Stimulated activated CD4-positive, alpha-beta T cell treated with anti-CD3 and anti-CD28 coated beads, Interleukin-2, amount 100 ng/mL, for 48 hours (primary cell): Measurements from ENCODE around the gene PLA2G7.

Experiments
- DNase-seq, 2 donors: peaks; one replicate each; pipeline ENCODE4 v3.0.0-alpha.2; 2020

Gene PLA2G7

GRCh38 chr6:46687619-46688097, 47.5 kb downstream of the PLA2G7 start, which contains the start of gene TDRD6:
Gene TDRD6 (plus strand): TSS chr6:46687885. CDS start chr6:46688129, 244 bp downstream.
- DNase-seq = no peak

- no peak for DNase-seq
Observed at GRCh38 chr6:46684771-46685170, 50.4 kb downstream of the PLA2G7 start.

- no peak for DNase-seq
Observed at GRCh38 chr6:46677314-46677654, 57.9 kb downstream of the PLA2G7 start.

- DNase-seq = no peak
Observed at GRCh38 chr6:46676604-46677313, 58.4 kb downstream of the PLA2G7 start.

GRCh38 chr6:46674410-46674809, 60.8 kb downstream of the PLA2G7 start:
- no peak for DNase-seq

- DNase-seq = no peak
Observed at GRCh38 chr6:46667377-46667776, 67.8 kb downstream of the PLA2G7 start.

- DNase-seq = no peak
Observed at GRCh38 chr6:46661483-46661882, 73.7 kb downstream of the PLA2G7 start.

GRCh38 chr6:46657642-46658041, 77.5 kb downstream of the PLA2G7 start:
- DNase-seq = no peak

GRCh38 chr6:46655803-46656202, 79.4 kb downstream of the PLA2G7 start:
- no peak for DNase-seq
